Suprapubic skin (tissue), 4 donors: ENCODE data around the gene AKAP13.

ENCODE experiments used
- CTCF ChIP-seq, 2 donors: fragments of 200-600 bp in 1 of 2; fragments of 450-650 bp in 1 of 2; sonication (generic) in 1 of 2; IDR thresholded peaks; one replicate each; pipeline ENCODE4 v1.5.1; 2016 to 2019; ENCODE audit warnings: antibody characterized with exemption in 2 of 2, mild to moderate bottlenecking in 1 of 2, moderate library complexity in 1 of 2
- EP300 ChIP-seq: sonication (generic); formaldehyde crosslinking; IDR thresholded peaks from one replicate; pipeline ENCODE4 v1.6.1; 2017; ENCODE audit warnings: antibody characterized with exemption
- POLR2A ChIP-seq, 2 donors: fragments of 450-650 bp; IDR thresholded peaks; one replicate each; pipeline ENCODE4 v1.6.1; 2017; ENCODE audit warnings: antibody characterized with exemption in 2 of 2, mild to moderate bottlenecking in 2 of 2, moderate library complexity in 2 of 2
- POLR2AphosphoS5 ChIP-seq, 3 donors: sonication (generic); formaldehyde crosslinking; IDR thresholded peaks; one replicate each; pipeline ENCODE4 v1.6.1; 2017; ENCODE audit warnings: antibody characterized with exemption in 3 of 3

GRCh38 chr15:85778107-85778776 is 397.8 kb downstream of the AKAP13 start:
- TF ChIP-seq CTCF (IDR thresholded peaks at IDR 0.05) (no peak), POLR2A (IDR thresholded peaks at IDR 0.05) (no peak), POLR2AphosphoS5 (IDR thresholded peaks at IDR 0.05) (no peak), EP300 (no peak)
